HepG2 (cell line): Measurements from ENCODE around the gene PSMB10. TPM values are rescaled to one million over a fixed set of nuclear protein-coding genes. Genes with fewer than 3 reads are reported as not detected.

Experiments used
- ATAC-seq: fragments of 200-7000 bp; cut with Tn5 transposase; 3 replicates; pipeline ENCODE4 v1.9.1; 2020; ENCODE audit warnings: mild to moderate bottlenecking, moderate library complexity
- BruUV-seq: library from RNA; stranded (reverse); fragments of 400-500 nt; replicated peaks from 2 replicates; lab custom pipeline; 2021; lab: Mats Ljungman, UMichigan
- CTCF ChIA-PET: fragments of 300-600 bp; formaldehyde crosslinking; extraction: SDS; loops from one replicate; lab custom pipeline; 2021; ENCODE audit warnings: low total read pairs, inconsistent platforms, low intra/inter-chr PET ratio; lab: Yijun Ruan, JAX
- POLR2A ChIA-PET: fragments of 350-600 bp; sonication (Branson Sonifier 250); formaldehyde crosslinking; loops from one replicate; lab custom pipeline; 2020; ENCODE audit warnings: antibody characterized with exemption, inconsistent platforms; lab: Yijun Ruan, JAX
- DNase-seq: peaks from one replicate; pipeline ENCODE4 v3.0.0-alpha.2; 2015; ENCODE audit warnings: low spot score
- FAIRE-seq: peaks from 3 replicates; lab custom pipeline; 2011; peaks lifted over from hg19 to GRCh38; lab: Jason Lieb, UNC
- H2AFZ ChIP-seq: one replicate; pipeline ENCODE4 v1.6.1; 2011; ENCODE audit warnings: low read length, inconsistent platforms
- H3K27ac ChIP-seq: fragments of 300-600 bp; 3 replicates; pipeline ENCODE4 v1.8.0; 2011; ENCODE audit warnings: mixed run types, mild to moderate bottlenecking, mixed read lengths, low read length, inconsistent platforms; ENCODE audit not compliant: insufficient read depth; ENCODE audit errors: extremely low read length
- H3K27me3 ChIP-seq, 2 experiments: fragments of 200-600 bp in 1 of 2; 2 replicates in 1 of 2; 3 replicates in 1 of 2; pipeline versions ENCODE4 v1.6.0 to v1.8.0; 2011; ENCODE audit warnings: low read length in 2 of 2, mild to moderate bottlenecking in 2 of 2, moderate library complexity in 2 of 2, inconsistent platforms in 1 of 2; ENCODE audit not compliant: insufficient read depth in 2 of 2, control insufficient read depth in 1 of 2
- H3K36me3 ChIP-seq, 2 experiments: fragments of 200-600 bp in 1 of 2; replicated peaks in 1 of 2; 2 replicates in 1 of 2; 3 replicates in 1 of 2; pipeline versions ENCODE4 v1.5.1 to v1.8.0; 2011; ENCODE audit warnings: low read length in 2 of 2, inconsistent platforms in 1 of 2; ENCODE audit not compliant: insufficient read depth in 2 of 2, control insufficient read depth in 1 of 2
- H3K4me1 ChIP-seq: 2 replicates; pipeline ENCODE4 v1.5.1; 2012; ENCODE audit warnings: low read length, inconsistent platforms; ENCODE audit not compliant: insufficient read depth
- H3K4me2 ChIP-seq: 2 replicates; pipeline ENCODE4 v1.6.0; 2011; ENCODE audit warnings: low read depth, low read length, inconsistent platforms
- H3K4me3 ChIP-seq, 3 experiments: fragments of 200-600 bp in 1 of 3; sonication (generic), shearing (Covaris generic) in 1 of 3; replicated peaks in 1 of 3; 2 replicates each; pipeline ENCODE4 v1.5.1; 2011 to 2016; ENCODE audit warnings: low read length in 3 of 3, inconsistent platforms in 2 of 3, low read depth in 2 of 3, mild to moderate bottlenecking in 2 of 3, control low read depth in 1 of 3, mixed read lengths in 1 of 3; ENCODE audit not compliant: insufficient read depth in 1 of 3
- H3K79me2 ChIP-seq: one replicate; pipeline ENCODE4 v1.6.1; 2011; ENCODE audit warnings: low read length, inconsistent platforms; ENCODE audit not compliant: insufficient read depth
- H3K9ac ChIP-seq: 2 replicates; pipeline ENCODE4 v1.6.0; 2011; ENCODE audit warnings: mild to moderate bottlenecking, low read depth, low read length, inconsistent platforms; ENCODE audit not compliant: insufficient read depth
- H3K9me3 ChIP-seq: 2 replicates; pipeline ENCODE4 v1.5.1; 2012; ENCODE audit warnings: mild to moderate bottlenecking, low read length
- H4K20me1 ChIP-seq: 2 replicates; pipeline ENCODE4 v1.6.0; 2011; ENCODE audit warnings: inconsistent platforms, mild to moderate bottlenecking, low read length, moderate library complexity; ENCODE audit not compliant: insufficient read depth
- CSRNP2 ChIP-seq: sonication (generic); formaldehyde crosslinking; conservative IDR thresholded peaks from 2 replicates; pipeline ENCODE4 v1.8.0; 2022; ENCODE audit warnings: low read depth, missing genetic modification reagents
- GABPB1 ChIP-seq: IDR thresholded peaks from 2 replicates; pipeline ENCODE4 v1.6.1; 2016; ENCODE audit warnings: mild to moderate bottlenecking, missing genetic modification reagents, moderate library complexity, missing compliant biosample characterization
- GATAD1 ChIP-seq: IDR thresholded peaks from 2 replicates; pipeline ENCODE4 v1.6.1; 2016; ENCODE audit warnings: missing genetic modification reagents, missing compliant biosample characterization
- MXD3 ChIP-seq: IDR thresholded peaks from 2 replicates; pipeline ENCODE4 v1.6.1; 2016; ENCODE audit warnings: mild to moderate bottlenecking, missing biosample characterization, missing genetic modification reagents
- NR2F2 ChIP-seq: IDR thresholded peaks from 2 replicates; pipeline ENCODE4 v1.6.1; 2012; ENCODE audit warnings: low read depth, inconsistent platforms, borderline replicate concordance
- PRMT3 ChIP-seq: sonication (generic); formaldehyde crosslinking; IDR thresholded peaks from 2 replicates; pipeline ENCODE4 v1.8.1; 2022; ENCODE audit warnings: low read depth, mild to moderate bottlenecking, moderate library complexity, missing genetic modification reagents, borderline replicate concordance
- ZBTB38 ChIP-seq: sonication (generic); formaldehyde crosslinking; IDR thresholded peaks from 2 replicates; pipeline ENCODE4 v1.5.1; 2020; ENCODE audit warnings: mild to moderate bottlenecking, missing genetic modification reagents
- ZNF337 ChIP-seq: sonication (generic); formaldehyde crosslinking; IDR thresholded peaks from 2 replicates; pipeline ENCODE4 v1.5.1; 2020; ENCODE audit warnings: missing genetic modification reagents, low read depth, mild to moderate bottlenecking, borderline replicate concordance
- WGBS: methylation state at CpG from one replicate; pipeline ENCODE4 v1.1.6; 2017; ENCODE audit warnings: low lambda C conversion rate; 5-methylcytosine and 5-hydroxymethylcytosine counted together
- in situ Hi-C: cut with HindIII; loops from 2 replicates; pipeline ENCODE4 v1.10.0; 2017; ENCODE audit warnings: low pct_unique_long_range_greater_than_20kb; ENCODE audit not compliant: extremely low pct_ligation_motif_present
- intact Hi-C: fragments of 100-400 bp; cut with micrococcal nuclease; formaldehyde crosslinking; loops from one replicate; pipeline ENCODE4 v1.10.0; 2022; ENCODE audit not compliant: unreplicated experiment
- polyA plus RNA-seq, 8 experiments: library from polyadenylated mRNA; depleted of rRNA in 3 of 8; stranded (reverse) in 7 of 8; unstranded in 1 of 8; fragments of >200 nt; fragmentation: Illumina TruSeq in 4 of 8; extraction: Trizol in 4 of 8; gene quantifications; 2 replicates each; pipeline versions ENCODE4 v1.2.1 to v1.2.3, GENCODE V29; 2011 to 2016; ENCODE audit warnings: low read depth in 4 of 8, missing spikeins in 1 of 8, mixed read lengths in 1 of 8; ENCODE audit not compliant: insufficient read depth in 1 of 8
- total RNA-seq, 5 experiments: library from RNA; depleted of rRNA; stranded (reverse); fragments of >200 nt; fragmentation: Illumina TruSeq; extraction: Trizol; gene quantifications; 2 replicates each; pipeline ENCODE4 v1.2.3, GENCODE V29; 2016; ENCODE audit warnings: low read depth in 1 of 5

The PSMB10 gene
- total and polyA plus RNA-seq, 2 of the 13 experiments (the other 11 are each of a cell fraction or from before 2014, with no cell fraction given), result 12.7 to 65.9 TPM

- H3K27ac ChIP-seq, result no peak overlapping the region
- ChIA-PET POLR2A (interaction anchor here (1.2 to 3.8 kb wide), 9 partner anchors 9 to 70 kb away, joined by 3 to 17 read pairs (median 8); partner anchors contain the start of genes DDX28, DPEP2, DUS2 and LCAT), CTCF (no interaction called here)
- no peaks in the 10 kb centered on the region for H4K20me1 ChIP-seq
- 86% methylated on average over 42 of the region's 49 CpGs for WGBS
- no peaks in the 10 kb centered on the region for H3K79me2 ChIP-seq
- H3K4me1 ChIP-seq, result peaks cover 47% of the 10 kb centered on the region
- no peak for TF ChIP-seq NR2F2
- TF ChIP-seq PRMT3 (CRISPR knock-in tag), result no peak
- 0 out of 2 replicates have a peak, but pooled peaks have one; percentile 14 for TF ChIP-seq ZBTB38 (CRISPR knock-in tag)
- no peak for TF ChIP-seq GATAD1 (CRISPR knock-in tag)
- TF ChIP-seq MXD3 (CRISPR knock-in tag), result 0 out of 2 replicates have a peak, but pooled peaks have one; percentile 12
- no peak for TF ChIP-seq CSRNP2 (CRISPR knock-in tag)
- no peak for TF ChIP-seq ZNF337
- peak; percentile 29; the same call in 1 of the 2 replicates for TF ChIP-seq GABPB1 (CRISPR knock-in tag)
- in situ Hi-C loops (no loop called here), intact Hi-C loops (no loop called here)
- no peak overlapping the region for H3K4me2 ChIP-seq
- H3K9me3 ChIP-seq, result no peaks in the 10 kb centered on the region
- no TSS peak for BruUV-seq
- DNase-seq, result no peak
- H3K36me3 ChIP-seq, result no peaks in the 10 kb centered on the region
- ATAC-seq, result no peak
- H2AFZ ChIP-seq, result no peak overlapping the region
- no peak overlapping the region for H3K9ac ChIP-seq
- H3K27me3 ChIP-seq, result peaks cover 0 to 14% of the 10 kb centered on the region in 2 experiments; a peak in 3 of 5 replicates
- FAIRE-seq, result no peak
- no peak overlapping the region for H3K4me3 ChIP-seq
Measured at GRCh38 chr16:67982011-67982696, 45.5 kb upstream of the PSMB10 start.
